ENCODE measurements around the gene ZNF22.

Gene ZNF22

DNA sequence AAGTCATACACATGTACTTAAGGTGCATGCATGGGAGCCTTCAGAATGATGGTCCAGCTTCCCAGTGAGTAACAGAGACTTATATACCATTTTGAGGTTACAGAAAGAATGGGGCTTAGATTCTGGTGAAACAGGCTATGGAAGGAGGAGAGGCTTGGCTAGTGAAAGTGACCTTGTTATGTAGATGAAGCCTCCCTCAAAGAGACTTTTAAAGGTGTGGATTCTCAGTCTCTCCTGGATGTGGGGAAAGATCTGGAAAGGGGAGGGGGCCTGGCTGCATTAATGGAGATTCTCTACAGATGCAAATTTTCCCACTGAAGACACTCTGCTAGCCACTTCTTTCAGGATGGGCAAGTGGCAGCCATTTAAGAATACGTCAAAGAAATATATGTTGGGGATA, 35.6 kb upstream of the ZNF22 start:
- no peak for DNase-seq

DNA sequence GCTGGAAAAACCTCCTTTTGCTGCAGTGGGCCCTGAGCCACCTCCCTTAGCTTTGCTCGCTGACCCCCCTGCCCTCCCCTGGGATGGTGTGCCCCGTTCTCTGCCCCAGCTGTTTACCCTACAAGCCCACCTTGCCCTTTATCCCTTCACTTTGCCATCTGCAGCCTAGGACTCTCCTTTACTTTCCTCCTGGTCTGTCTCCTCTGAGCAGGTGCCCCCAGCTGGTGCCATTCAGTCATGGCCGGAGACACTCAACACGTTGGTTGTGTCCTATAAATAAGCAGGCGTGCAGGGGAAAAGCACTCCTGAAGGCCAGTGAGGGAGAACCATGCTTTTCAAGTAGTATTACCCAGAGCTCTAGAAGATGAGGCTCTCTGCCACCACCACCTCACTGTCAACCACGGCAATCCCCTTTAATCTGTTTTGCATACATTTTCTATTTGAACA, 35.0 kb upstream of the ZNF22 start:
- DNase-seq: no peak

GRCh38 chr10:44966129-44966815, 34.5 kb upstream of the ZNF22 start:
- peak; percentile 45 to 64 for DNase-seq

GRCh38 chr10:44966816-44967509, 33.8 kb upstream of the ZNF22 start:
- DNase-seq: peak; percentile 28 to 31

DNA sequence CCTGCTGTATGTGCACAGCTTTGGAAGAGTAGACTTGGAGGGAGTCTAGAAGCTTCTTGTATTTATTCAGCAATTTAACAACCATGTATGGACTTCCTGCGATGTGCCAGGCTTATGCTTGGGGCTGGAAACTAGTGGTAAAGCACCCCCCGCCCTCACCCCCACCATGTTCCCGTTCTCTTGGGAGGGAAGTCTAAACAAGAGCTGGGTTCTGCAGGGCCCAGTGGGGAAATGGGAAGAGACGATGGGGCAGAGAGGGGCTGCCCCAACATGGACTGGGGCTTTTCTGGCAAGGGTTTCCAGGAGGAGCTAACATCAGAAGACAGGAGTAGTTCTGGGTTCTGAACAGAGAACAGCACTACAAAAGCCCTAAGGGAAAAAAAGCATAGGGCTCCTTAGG, 33.1 kb upstream of the ZNF22 start:
- DNase-seq: peak; percentile 60 to 66

DNA sequence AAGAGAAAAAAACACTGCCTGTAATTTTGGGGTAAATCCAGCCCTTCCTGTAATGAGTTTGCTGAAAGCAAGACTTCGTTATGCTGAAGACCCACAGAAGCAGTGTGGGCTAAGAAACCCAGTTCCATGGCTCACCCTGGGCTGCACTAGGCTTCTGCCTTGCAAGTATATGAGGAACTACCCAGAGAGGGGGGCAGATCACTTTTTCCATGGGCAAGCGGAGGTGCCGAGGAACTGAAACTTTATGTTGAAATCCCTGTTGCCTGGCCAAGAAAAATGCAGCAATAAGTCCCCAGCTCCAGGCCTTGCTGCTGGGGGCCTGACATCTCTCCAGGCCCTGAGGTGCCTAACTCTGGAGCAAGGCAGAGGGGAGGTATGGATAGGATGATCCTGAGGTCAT, 32.6 kb upstream of the ZNF22 start:
- DNase-seq: peak; percentile 98 to 99

- peak in 1 of 2 donors; percentile 30 for DNase-seq
Measured at GRCh38 chr10:44968500-44969400, 32.0 kb upstream of the ZNF22 start.

DNA sequence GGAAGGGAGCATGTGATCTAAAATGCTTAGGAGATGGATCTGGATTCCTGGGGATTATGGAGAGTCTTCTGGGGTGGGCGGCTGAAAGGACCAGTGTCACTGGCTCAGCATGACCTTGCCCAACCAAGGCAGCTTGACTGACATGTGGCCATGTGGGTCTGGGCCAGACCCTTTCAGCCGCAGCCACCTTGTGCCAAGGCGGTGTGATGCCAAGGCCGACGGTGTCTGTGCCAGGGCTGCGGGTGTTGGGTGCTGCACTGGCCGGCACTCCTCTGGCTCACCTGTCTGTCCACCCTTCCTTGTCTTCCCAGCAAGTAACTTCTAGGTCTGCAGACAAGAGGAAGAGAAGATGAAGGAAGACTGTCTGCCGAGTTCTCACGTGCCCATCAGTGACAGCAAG, 30.9 kb upstream of the ZNF22 start:
- no peak for DNase-seq

DNA sequence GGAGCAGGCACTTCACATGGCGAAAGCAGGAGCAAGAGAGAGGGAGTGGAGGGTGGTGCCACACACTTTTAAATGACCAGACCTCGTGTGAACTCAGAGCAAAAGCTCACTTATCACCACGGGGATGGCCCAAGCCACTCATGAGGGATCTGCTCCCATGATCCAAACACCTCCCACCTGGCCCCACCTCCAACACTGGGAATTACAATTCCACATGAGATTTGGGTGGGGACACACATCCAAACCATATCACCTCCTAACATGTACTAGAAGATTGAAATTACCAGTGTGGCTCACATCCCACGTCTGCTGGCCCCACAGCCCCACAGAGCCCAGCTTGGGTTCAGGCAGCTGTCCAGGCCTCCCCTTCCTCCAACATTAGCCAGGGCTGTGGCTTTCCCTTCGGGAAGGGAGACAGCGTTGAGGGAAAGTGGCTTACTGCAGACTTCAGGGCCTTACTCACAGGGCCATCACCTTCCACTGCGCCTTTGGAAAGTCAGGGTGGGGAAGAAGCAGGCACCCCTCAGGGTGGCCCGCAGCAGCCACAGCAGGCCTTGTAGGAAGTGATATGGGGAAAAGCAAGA, 29.8 kb upstream of the ZNF22 start:
- no peak for DNase-seq

- peak; percentile 54 to 57 for DNase-seq
Measured at GRCh38 chr10:44971434-44971833, 29.3 kb upstream of the ZNF22 start.

- no peak for DNase-seq
Measured at GRCh38 chr10:44971935-44972757, 28.6 kb upstream of the ZNF22 start.

GRCh38 chr10:44972874-44973306, 27.8 kb upstream of the ZNF22 start:
- no peak for DNase-seq

GRCh38 chr10:44973323-44974081, 27.2 kb upstream of the ZNF22 start:
- DNase-seq: no peak

GRCh38 chr10:44974082-44974627, 26.6 kb upstream of the ZNF22 start:
- peak in 1 of 2 donors; percentile 48 for DNase-seq

DNA sequence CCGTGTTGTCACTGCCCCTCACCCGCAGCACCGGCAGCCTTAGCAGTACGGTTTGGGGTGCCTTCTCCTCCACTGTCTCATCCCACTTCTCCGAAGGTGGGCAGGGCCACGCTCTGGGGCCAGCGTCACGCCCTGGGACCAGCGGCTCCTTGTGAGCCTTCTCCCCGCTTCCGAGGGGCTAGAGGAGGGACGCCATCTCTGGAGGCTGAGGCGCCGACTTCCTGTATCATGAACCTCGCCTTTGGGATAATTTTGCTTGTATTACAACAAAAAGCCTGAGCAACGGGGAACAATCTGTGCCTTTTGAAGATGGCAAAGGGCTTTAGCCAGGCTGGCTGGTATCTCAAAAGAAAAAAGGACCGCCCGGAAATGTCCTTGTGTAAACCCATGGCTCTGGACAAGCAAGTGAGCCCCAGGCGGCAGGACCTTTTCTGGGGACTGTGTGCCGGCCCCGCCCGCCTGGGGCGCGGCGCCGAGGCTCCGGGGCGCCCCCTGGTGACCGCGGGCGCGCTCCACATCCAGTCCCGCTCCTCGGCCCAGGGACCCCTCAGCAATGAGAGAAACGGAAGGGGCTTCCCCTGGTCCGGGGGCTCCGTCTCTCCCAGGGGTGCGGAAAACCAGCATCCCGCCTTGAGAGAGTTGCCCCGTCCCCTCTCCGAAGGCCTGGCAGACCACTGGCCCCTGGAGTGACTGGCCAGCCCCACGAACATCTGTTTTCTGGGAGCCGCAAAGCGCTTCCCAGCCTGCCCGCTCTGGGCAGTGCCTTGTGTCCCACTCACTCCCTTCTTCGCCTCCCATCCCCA, 25.9 kb upstream of the ZNF22 start:
- peak; percentile 65 to 73 for DNase-seq

DNA sequence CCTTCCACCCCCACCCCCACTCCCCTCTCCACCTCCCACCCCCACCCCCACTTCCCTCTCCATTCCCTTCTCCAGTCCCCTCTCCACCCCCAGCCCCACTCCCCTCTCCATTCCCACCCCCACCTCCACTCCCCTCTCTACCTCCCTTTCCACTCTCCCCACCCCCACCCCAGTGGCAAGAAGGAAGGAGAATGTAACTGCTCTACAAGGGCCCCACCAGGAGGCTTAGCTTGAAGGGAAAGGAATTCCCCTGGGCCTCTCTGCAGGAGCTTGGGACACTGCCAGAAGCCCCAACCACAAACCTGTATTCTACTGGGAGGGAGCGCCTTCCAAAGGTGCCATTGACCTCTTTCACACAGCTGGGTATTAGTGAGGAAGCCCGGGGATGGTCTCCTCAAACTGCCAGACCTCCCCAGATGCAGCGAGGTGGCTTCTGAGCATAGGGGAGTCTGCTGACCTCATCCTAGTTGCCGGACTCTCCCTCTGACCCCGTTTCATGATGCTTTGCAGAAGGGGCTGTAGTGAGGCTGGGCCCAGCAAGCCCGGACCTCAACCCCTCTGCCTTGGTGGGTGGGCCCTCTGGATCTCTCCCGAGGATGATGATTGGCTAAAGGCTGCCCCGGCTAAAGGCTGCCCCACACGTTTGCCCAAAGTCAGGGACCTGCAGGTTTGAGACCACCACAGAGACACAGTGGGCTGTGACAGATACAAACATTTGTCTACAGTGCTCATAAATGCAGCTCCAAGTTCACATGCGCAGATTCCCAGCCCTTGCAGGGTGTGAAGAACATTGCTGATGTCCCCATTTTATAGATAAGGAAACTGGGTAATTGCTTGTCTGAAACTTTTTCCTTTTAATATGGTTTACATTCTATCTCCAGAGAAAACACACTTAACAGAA, 25.0 kb upstream of the ZNF22 start:
- DNase-seq: no peak

GRCh38 chr10:44976352-44977198, 24.1 kb upstream of the ZNF22 start:
- no peak for DNase-seq
